HK-2 (cell line): ENCODE results near the gene CASP10.
"Not testable (repeated sequence)": the region's sequence is repeated elsewhere in the genome, so short reads cannot be mapped to it uniquely, and the experiment has no call there.

Experiments
- DNase-seq: peaks from one replicate; pipeline ENCODE4 v3.0.0-alpha.2; 2018; ENCODE audit not compliant: unreplicated experiment

CASP10 gene

GRCh38 chr2:201182650-201183364, at the start of gene CASP10:
Gene CASP10 (plus strand): TSS chr2:201183141. CDS start chr2:201185778, 2,637 bp downstream.
- DNase-seq, result peak; percentile 36

- no peak for DNase-seq
These were observed 47.6 kb upstream of the CASP10 start for GRCh38 chr2:201135386-201135785.

- DNase-seq, result no peak
These were observed 46.0 kb upstream of the CASP10 start for GRCh38 chr2:201136889-201137321.

- DNase-seq, result no peak
These were observed 45.2 kb upstream of the CASP10 start for GRCh38 chr2:201137505-201138400.

- no peak for DNase-seq
These were observed 44.5 kb upstream of the CASP10 start for GRCh38 chr2:201138401-201138970.

GRCh38 chr2:201138986-201139781, 43.8 kb upstream of the CASP10 start:
- not testable (repeated sequence) for DNase-seq

GRCh38 chr2:201139836-201140604, 42.9 kb upstream of the CASP10 start:
- no peak for DNase-seq

GRCh38 chr2:201144101-201145051, 38.6 kb upstream of the CASP10 start:
- no peak for DNase-seq

GRCh38 chr2:201148434-201148990, 34.4 kb upstream of the CASP10 start:
- DNase-seq, result no peak

GRCh38 chr2:201149064-201149820, 33.7 kb upstream of the CASP10 start:
- no peak for DNase-seq

- DNase-seq, result peak; percentile 92
These were observed 33.1 kb upstream of the CASP10 start for GRCh38 chr2:201149821-201150165.

- DNase-seq, result peak; percentile 32
These were observed 32.4 kb upstream of the CASP10 start for GRCh38 chr2:201150454-201151020.

- DNase-seq, result peak; percentile 65
These were observed 31.6 kb upstream of the CASP10 start for GRCh38 chr2:201151127-201151981.

GRCh38 chr2:201152517-201152916, 30.4 kb upstream of the CASP10 start:
- DNase-seq, result no peak

- DNase-seq, result no peak
These were observed 29.7 kb upstream of the CASP10 start for GRCh38 chr2:201152999-201153815.

- no peak for DNase-seq
These were observed 28.1 kb upstream of the CASP10 start for GRCh38 chr2:201154615-201155399.
